Cerebellar cortex (tissue), 1 donor: ENCODE results near the gene WWP2.

ENCODE experiments used
- DNase-seq: peaks from one replicate; pipeline ENCODE4 v3.0.0-alpha.2; 2015; ENCODE audit warnings: low spot score

The WWP2 gene

DNA sequence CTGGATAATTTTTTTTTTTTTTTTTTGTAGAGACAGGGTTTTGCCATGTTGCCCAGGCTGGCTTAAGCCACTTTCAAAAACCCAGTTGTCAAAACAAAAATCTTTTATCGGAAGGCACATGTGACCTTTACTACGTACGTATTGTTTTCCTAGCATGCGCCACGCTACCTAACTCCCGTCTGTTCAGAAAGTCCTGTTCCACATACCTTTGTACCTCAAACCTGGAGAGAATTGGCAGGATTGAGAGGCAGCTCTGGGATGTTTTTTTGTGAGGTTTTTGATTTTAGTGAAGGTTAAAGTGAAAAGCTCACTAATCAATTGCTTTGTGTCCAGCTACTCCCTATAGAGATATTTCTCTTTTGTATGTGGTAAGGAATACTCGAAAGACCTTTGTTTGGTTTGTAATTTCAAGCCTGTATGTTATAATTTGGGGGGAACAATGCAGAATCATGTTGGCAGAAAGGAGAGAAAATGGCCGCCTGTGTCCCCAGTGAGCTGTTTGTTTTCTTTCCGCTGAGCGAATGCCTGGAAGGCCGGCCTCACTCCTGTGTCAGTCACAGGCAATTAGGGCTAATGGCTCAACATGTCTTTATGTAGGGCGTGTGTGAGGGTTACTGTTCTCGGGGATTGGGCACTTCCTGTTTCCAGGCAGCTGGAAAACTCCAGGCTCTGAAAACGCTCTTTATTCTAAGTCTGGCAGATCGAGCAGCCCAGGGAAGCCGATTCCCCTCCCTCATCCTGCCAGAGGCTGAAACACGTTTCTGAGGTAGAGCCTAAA lies 128.2 kb downstream of the WWP2 start:
- DNase-seq = peak; percentile 44

DNA sequence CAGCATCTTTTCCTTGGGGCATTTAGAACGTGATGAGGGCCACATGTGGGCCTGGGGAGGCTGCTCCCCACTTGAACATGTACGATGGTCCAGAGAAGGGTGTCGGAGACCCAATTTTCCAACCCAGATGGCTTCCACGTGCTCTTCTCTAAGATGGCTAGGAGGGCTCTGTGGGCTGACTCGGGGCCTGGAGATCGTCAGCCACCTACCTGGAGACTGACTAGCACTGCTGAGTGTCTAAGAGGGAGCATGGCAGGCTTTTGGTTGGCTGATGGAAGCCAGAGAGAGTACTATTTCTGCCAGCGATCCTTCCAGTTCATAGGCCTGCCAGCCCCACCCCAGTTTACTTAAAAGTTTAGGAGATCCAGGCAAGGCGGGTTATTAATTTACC lies 128.8 kb downstream of the WWP2 start:
- DNase-seq = peak; percentile 12

DNA sequence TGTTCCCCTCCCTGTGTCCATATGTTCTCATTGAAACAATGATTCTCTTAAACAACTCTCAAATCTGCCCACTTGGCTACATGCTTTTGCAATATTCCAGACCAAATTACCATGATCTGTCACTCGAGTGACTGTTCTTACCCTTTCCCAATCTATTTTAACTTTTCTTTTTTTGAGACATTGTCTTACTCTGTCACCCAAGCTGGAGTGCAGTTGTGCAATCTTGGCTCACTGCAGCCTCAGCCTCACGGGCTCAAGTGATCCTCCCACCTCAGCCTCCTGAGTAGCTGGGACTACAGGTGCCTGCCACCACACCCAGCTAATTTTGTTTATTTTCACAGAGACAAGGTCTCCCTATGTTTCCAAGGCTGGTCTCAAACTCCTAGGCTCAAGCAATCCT lies 130.2 kb downstream of the WWP2 start:
- no peak for DNase-seq

DNA sequence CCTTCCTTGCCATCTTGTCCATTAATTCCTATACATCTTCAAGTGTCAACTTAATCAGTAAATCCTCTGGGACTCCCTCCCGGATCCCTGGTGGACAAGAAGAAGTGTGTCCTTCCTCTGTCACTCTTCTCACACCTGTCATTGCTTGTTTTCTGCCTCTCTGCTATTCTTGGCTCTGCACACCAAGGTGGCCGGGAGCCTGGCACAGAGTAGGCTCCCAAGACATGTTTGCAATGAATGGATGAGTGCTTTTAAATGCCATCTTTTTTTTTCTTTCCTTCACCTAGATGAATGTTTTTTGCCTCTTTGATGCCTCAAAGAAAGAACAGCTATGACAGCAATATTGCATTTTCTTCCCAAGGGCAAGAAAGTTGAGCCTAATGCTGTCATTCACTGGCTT lies 131.0 kb downstream of the WWP2 start:
- peak; percentile 79 for DNase-seq

DNA sequence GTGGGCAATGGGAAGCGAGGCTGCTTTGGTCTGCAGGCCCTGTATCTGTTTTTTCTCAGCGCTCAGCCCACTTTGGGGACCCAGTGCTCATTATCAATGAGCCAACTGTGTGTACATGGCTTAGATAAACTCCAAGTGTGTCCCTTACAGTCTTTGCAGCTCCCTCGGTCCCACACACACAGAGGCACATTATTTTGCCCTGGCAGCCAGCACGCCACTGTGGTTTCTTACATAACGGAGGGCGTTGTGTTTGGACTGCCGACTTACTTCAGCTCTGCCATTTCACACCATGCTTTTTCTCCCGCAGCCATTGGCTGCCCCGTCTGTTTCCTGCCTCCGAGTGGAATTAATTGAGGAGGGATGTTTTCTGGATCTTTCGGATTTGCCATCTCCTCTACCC lies 132.5 kb downstream of the WWP2 start:
- peak; percentile 39 for DNase-seq

DNA sequence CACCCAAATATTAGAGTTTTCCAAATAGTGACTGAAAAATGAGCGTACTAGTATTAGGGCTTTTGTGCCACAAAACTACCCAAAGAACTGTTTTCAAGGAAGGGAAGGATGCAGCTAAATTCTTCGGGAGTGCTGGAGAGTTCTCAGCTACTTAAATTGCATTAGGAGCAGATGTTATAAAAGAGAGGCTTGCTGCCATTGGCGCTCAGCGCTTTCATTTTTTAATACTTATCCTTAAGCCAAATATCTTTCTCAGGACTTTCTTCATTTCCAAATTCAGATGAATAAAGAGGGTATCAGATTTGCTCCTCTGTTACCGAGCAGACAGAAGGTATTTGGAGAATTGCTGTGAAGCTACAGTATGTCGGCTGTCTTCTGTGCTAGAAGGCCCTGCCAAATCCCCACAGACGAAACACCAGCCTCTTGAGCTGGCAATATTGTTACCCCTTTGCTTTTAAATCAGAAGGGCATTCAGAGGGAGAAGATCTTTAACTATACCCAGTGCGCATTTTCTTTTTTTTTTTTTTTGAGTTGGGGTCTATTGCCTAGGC lies 141.8 kb downstream of the WWP2 start:
- no peak for DNase-seq

DNA sequence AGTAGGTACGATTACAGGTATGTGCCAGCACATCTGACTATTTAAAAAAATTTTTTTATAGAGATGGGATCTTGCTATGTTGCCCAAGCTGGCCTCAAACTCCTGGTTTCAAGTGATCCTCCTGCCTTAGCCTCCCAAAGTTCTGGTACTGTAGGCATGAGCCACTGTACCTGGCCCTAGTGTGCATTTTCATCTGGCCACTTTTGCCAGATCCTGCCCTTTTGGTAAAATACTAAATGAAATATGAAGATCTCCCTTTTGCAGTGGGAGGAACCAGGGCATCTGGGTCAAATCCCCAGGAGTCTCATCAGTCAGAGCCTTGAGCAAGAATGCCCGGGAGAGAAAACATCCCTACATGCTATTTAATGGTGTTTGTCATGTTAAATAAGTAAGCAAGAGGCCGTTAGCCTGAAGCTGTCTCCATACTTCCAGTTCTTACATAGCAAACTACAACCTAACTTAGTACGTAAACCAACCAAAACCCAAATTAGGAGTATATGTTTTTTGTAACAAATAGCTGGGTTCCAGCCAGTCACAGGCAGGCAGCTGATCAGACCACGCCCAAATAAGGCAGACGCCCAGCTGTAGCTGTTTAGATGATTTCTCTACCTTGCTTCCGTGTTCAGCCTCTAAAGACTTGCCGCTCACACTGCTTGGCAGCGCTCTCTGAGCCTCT lies 142.5 kb downstream of the WWP2 start:
- DNase-seq = no peak

DNA sequence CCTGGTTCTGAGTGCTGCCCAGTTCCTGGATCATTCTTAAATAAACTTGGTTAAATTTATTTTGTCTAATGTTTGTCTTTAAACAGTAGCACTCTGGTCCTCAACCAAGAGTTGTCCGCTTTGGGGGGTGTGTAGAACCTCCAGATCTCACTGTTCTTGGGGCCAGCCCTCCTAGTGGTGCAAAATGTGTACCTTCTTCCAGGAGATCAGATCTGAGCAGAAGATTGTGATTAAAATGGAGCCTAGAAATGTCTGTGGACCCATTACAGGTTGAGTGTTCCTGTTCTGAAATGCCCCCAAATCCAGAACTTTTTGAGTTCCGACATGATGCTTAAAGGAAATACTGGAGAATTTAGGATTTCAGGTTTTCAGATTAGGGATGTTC lies 143.0 kb downstream of the WWP2 start:
- no peak for DNase-seq

DNA sequence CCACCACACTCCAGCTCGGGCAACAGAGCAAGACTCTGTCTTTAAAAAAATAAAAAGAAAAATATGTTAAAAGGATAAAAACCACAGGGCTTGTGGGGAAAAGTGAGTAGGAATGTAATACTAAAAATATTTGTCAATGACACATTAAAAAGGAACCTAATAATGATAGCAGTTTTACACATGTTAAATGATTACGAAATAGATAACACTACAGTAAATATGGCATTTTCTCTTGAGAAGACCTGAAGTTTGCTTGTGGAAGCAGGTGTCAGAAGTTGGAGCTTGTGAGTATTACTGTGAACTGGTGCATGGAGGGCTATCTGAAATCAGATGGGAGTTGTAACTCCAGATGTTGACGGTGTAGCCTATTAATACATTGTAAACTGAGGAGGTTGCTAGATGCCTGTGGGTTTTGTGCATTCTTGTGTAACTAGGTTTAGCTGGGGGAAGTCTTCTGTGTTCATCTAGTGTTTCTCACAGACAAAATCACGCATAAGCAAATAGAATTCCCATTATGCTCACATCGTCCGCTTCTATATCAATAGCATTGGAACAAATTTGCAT lies 144.8 kb downstream of the WWP2 start:
- no peak for DNase-seq

DNA sequence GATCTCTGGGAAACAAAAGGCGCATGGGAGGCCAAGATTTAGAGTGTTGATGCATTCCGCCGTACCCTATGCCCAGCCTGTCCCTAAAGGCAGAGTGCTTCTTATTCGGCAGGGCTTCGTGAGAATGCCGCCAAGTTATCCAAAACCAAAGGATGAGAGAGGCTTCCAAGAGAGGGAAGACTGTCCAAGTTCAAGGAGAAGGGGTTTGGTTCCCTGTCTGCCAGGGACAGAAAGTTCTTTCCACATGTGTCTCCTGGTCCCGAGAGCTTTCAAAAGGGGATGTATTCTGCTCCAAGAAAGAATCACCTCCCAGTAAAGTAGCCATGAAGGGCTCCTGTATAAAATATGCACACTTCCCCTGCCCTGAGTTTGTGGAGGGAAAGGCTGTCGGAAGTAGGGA lies 146.9 kb downstream of the WWP2 start:
- no peak for DNase-seq

DNA sequence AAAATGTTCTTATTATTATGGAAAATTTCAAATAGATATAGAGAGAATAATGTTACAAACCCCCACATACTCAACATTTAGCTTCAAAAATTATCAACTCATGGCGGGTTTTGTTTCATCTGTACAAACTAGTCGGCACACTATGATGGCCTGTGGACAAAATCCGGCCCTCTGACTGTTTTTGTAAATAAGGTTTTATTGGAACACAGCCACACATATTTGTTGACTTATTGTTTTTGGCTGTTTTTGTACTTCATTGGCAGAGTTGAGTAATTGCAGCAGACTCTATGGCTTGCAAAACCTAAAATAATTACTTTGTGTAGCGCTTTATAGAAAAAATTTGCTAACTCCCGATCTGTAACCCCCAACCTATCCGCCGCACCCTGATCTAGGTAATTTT lies 147.6 kb downstream of the WWP2 start:
- DNase-seq = no peak

DNA sequence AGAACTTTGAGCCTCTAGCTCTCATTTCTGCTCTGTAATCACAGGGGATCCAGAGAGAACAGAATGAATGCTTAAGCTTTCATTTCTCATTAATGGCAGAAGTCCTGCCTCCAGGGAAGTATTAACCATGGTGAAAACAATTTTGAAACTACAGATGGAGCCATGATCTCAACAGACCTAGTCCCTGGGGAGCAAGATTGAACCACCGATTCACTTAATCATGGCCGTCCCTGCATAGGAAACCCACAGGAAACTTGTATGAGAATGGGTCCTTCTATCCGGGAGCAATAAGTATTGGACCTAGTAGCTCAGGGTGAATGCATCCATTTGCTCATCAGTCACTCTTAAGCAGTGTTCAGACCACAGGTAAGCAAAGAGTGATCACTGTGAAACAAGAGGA lies 148.8 kb downstream of the WWP2 start:
- no peak for DNase-seq

DNA sequence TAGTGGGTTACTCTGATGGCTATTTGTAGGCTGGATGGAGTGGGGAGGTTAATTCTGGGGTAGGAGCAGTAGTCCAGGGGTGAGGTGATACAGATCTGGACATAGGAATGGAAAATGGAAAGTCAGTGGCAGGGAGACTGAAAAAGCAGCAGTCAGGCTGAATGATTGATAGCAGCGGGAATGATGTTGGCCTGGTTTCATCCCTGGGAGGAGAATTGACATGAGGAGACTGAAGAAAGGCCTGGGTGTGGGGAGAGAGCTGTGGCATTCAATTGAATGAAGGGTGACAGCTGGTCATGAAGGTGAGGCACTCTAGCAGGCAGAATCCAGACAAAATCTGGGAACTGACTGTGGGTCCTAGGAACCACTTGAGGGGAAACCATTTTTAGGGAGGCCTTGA lies 154.3 kb downstream of the WWP2 start:
- DNase-seq = no peak

DNA sequence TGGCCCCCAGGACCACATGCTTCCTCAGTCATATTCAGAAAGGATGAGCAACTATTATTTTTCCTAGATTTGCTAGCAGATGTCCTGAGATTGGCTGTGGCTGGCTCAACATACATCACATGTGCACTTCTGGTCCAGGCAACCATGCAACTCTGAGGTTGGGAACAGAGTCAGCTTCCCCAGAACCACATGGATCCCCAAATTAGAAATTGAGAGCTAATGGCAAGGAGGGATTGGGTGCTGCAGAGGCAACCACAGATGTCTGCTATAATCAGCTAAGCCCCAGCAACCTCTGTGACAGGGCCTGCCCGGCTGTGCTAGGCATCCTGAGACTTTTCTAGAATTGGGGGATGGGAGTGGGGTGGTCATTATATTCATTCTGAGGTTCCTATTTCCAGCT lies 155.2 kb downstream of the WWP2 start:
- no peak for DNase-seq

DNA sequence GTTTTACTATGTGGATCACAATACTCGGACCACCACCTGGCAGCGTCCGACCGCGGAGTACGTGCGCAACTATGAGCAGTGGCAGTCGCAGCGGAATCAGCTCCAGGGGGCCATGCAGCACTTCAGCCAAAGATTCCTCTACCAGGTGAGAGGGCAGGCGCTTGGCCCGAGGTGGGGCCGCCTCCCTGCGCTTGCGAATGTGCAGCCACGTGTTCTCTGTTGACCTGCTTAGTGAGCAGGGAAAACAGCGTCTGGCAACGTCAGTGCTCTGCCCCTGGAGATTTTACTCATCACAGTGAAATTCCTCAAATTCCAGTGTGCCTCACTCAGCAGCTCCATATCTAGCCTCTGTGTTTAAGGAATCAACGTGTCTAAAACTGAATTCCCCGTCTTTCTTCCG lies 155.6 kb downstream of the WWP2 start:
- DNase-seq = peak; percentile 79

DNA sequence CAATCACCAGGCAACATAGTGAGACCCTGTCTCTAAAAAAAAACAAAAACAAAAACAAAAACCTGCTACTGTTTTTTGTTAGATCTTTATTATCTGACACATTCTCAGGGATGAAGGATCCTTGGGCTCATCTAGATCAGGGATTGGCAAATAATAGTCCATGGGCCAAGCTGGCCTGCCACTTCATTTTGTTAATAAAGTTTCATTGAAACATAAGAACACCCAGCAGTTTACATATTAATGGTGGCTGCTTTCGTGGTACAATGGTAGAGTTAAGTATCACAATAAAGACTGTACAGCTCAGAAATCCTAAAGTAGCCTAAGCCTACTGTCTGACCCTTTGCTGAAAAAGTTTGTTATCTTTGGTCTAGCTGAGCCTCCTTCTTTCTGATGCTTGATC lies 156.1 kb downstream of the WWP2 start:
- DNase-seq = no peak

DNA sequence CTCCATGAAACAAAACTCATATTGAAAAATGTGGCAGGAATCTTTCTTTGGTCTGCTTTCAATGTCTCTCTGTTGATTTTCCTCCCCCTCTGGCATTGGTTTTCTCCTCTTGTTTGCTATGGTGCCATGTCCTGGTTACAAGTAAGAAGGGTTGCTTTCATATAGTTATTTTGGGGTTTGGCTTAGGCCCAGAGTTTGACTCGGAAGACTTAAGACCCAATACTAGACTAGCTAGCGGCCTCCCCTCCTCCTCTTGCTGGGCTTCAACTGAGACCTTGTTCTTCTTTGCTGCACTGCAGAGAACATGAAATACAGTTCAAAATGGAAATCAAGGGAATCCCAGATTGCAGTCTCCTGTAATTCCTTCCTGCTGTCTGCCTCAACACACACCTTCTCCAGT lies 159.0 kb downstream of the WWP2 start:
- DNase-seq = no peak

DNA sequence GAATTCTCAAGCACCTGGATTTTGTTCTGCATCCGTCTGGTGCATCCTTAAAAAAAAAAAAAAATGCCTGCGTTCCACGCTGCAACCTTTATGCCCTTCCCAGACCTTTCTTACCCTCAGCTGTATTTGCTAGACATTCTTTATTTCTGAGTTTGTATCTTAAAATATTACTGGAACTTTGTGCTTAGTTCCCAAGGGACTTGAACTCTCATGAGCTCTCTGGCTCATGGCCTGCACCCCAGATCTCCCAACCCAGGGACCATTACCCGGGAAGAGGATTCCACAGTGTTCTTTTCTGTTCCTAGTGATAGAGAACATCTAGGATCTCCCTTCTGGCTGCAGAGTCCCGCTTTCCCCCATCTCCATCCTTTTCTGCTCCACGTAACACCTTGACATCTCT lies 160.1 kb downstream of the WWP2 start:
- no peak for DNase-seq

DNA sequence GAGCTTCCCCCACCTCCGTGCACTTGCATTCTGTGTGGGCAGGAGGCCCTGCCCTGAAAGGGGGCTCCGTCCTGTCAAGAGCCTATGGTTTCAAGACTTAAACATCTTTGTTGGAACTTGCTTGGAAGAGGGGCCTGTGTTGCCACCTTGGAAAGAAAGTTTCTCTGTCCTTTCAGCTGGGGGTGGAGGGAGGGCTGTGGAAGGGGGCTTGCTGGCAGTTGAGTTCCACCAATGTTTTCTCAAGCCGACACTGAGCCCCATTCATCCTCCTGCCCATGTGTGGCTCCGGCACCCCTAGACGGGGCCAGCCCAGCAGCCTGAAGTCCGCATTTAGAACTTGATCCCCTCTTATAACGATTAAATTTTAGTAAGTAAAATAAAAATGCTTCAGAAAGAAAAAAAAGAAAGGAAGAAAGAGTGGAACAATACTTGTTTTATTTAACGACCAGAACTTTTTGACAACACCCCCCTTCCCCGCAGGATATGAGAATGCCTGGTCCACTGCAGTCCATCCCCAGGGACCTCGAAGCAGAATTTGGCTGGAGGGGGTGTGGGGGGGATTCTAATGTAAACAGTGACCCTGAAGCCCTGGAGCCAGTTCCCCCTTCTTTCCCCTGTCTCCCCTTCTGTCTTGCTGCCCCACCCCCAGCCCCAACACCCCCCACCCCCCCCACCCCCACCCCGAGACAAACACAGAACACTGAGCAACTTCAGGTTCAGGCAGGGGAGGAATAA lies 162.1 kb downstream of the WWP2 start:
- no peak for DNase-seq

DNA sequence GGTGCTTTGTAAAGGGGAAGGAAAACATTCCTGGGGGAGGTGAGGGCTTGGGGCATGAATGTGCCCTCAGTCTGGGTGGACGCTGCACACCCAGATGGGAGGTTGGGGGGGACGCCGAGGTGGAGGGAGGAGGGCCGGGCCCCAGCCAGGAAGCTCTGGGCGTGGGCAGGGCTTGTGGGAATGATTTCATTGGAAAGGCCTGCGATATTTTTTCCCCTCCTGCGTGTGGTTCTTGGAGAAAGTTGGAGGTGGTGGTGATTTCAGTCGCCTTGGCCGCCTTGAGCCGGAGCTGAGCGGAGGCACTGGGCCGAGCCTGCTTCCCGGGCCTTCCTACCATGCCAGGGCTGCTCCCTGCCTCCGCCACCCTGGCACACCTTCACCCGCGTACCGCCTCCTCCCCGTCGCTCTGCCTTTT lies 162.7 kb downstream of the WWP2 start:
- no peak for DNase-seq

DNA sequence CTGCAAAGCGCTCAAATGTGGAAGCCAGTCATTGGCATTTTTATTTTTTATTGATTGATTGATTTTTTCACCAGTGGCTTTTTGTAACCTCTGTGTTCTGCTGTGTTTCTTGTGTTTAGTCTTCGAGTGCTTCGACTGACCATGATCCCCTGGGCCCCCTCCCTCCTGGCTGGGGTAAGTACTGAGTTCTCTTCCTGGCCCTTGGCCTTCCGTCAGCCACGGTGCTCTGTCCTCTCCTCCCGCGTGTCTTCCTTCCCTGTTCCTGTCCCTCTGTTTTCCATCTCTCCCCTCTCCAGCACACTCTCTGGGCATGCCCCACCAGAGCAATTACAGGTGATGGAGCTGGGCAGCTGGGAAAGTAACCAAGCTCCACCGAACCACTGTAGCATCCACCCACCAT lies 163.2 kb downstream of the WWP2 start:
- no peak for DNase-seq

DNA sequence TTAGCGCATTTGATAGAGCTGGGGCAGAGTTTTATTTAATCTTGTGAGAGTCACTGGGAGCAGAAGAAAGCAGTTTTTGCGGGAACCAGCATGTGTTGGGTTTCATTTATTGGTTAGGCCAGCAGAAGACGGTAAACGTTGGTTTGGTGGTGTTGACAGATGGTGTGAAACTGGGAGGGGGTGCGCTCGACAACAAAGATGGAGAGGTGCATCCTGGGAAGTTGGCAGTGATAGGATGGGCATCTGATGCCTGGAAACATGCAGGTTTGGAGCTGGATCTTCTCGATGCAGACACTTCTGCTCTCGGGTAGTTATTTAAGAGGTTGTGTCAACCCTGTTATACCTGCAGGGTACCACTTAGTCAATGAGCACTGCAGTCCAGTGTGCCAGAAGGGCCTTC lies 164.1 kb downstream of the WWP2 start:
- DNase-seq = peak; percentile 88
